RWPE2 (cell line): ENCODE data around the gene OR2AJ1.

Source experiments
- ATAC-seq: fragments of 200-7000 bp; cut with Tn5 transposase; 3 replicates; pipeline ENCODE4 v1.9.1; 2021; ENCODE audit warnings: low read depth
- DNase-seq: peaks from one replicate; pipeline ENCODE4 v3.0.0-alpha.2; 2020; ENCODE audit warnings: low spot score
- H3K27ac ChIP-seq: fragments of 450-650 bp; 2 replicates; pipeline ENCODE4 v1.5.1; 2017; ENCODE audit warnings: mild to moderate bottlenecking; ENCODE audit not compliant: poor library complexity, severe bottlenecking
- H3K27me3 ChIP-seq: fragments of 250-450 bp; sonication (Bioruptor Pico); 2 replicates; pipeline ENCODE4 v1.5.1; 2021; ENCODE audit warnings: mild to moderate bottlenecking, moderate library complexity; ENCODE audit not compliant: insufficient read depth, poor library complexity, severe bottlenecking
- H3K36me3 ChIP-seq: fragments of 250-450 bp; sonication (Bioruptor Pico); 2 replicates; pipeline ENCODE4 v1.5.1; 2020; ENCODE audit warnings: low read depth, mild to moderate bottlenecking, moderate library complexity
- H3K4me1 ChIP-seq: fragments of 250-450 bp; sonication (Bioruptor Pico); 2 replicates; pipeline ENCODE4 v1.5.1; 2021; ENCODE audit warnings: mild to moderate bottlenecking, moderate library complexity; ENCODE audit not compliant: insufficient read depth, poor library complexity, severe bottlenecking
- H3K4me3 ChIP-seq: fragments of 250-450 bp; sonication (Bioruptor Pico); 2 replicates; pipeline ENCODE4 v1.5.1; 2021; ENCODE audit warnings: mild to moderate bottlenecking, moderate library complexity; ENCODE audit not compliant: severe bottlenecking
- H3K9me3 ChIP-seq: fragments of 250-450 bp; sonication (Bioruptor Pico); 2 replicates; pipeline ENCODE4 v1.5.1; 2021; ENCODE audit warnings: mild to moderate bottlenecking, moderate library complexity; ENCODE audit not compliant: severe bottlenecking
- CTCF ChIP-seq: fragments of 450-650 bp; IDR thresholded peaks from one replicate; pipeline ENCODE4 v1.5.1; 2017; ENCODE audit warnings: mild to moderate bottlenecking, moderate library complexity; ENCODE audit not compliant: poor library complexity, severe bottlenecking

Gene OR2AJ1

GRCh38 chr1:247924868-247925267 is at the start of gene OR2AJ1:
TSS of gene OR2AJ1 (plus strand) at chr1:247924889. CDS start at chr1:247933769, 8,880 bp downstream.
- Histone ChIP-seq H3K4me1 (no peaks in the 10 kb centered on the region), H3K27me3 (no peaks in the 10 kb centered on the region), H3K36me3 (no peaks in the 10 kb centered on the region), H3K27ac (no peak within 1 kb of the TSS), H3K4me3 (no peak within 1 kb of the TSS), H3K9me3 (no peaks in the 10 kb centered on the region)
- ATAC-seq (no peak), DNase-seq (no peak)
- TF ChIP-seq CTCF = no peak

GRCh38 chr1:247883346-247883745 is 41.3 kb upstream of the OR2AJ1 start:
- no peaks in the 10 kb centered on the region for H3K9me3 ChIP-seq
- H3K4me3 ChIP-seq = no peak overlapping the region
- ATAC-seq (no peak), DNase-seq (no peak)
- H3K27me3 ChIP-seq = no peaks in the 10 kb centered on the region
- no peak for TF ChIP-seq CTCF
- H3K27ac ChIP-seq = no peak overlapping the region
- H3K4me1 ChIP-seq = no peaks in the 10 kb centered on the region
- H3K36me3 ChIP-seq = no peaks in the 10 kb centered on the region

- no peaks in the 10 kb centered on the region for H3K27me3 ChIP-seq
- ATAC-seq (no peak; the same call in 2 of the 3 replicates), DNase-seq (no peak)
- H3K4me3 ChIP-seq = no peak overlapping the region
- no peaks in the 10 kb centered on the region for H3K36me3 ChIP-seq
- no peak overlapping the region for H3K27ac ChIP-seq
- no peaks in the 10 kb centered on the region for H3K4me1 ChIP-seq
- no peak for TF ChIP-seq CTCF
- H3K9me3 ChIP-seq = no peaks in the 10 kb centered on the region
Measured at GRCh38 chr1:247884797-247885413, 39.8 kb upstream of the OR2AJ1 start.

GRCh38 chr1:247895163-247895637 is 29.5 kb upstream of the OR2AJ1 start, which contains the start of gene OR2W3:
TSS of gene OR2W3 (plus strand) at chr1:247895587. CDS start at chr1:247895587, 0 bp downstream.
- no peak for ATAC-seq
- no peak within 1 kb of the TSS for H3K4me3 ChIP-seq

More at GRCh38 chr1:247895163-247895637, 29.5 kb upstream of the OR2AJ1 start, which contains the start of gene OR2W3:
- no peak for TF ChIP-seq CTCF
- H3K27ac ChIP-seq = no peak within 1 kb of the TSS
- H3K36me3 ChIP-seq = no peaks in the 10 kb centered on the region
- DNase-seq = no peak
- no peaks in the 10 kb centered on the region for H3K9me3 ChIP-seq
- H3K27me3 ChIP-seq = no peaks in the 10 kb centered on the region
- no peaks in the 10 kb centered on the region for H3K4me1 ChIP-seq
